ENCODE data around the gene CREG2.

- TF ChIP-seq EZH2phosphoT487 (IDR thresholded peaks at IDR 0.05; ENCODE audit: insufficient read depth, low read depth) (no peak), EZH2 (IDR thresholded peaks at IDR 0.05; ENCODE audit: insufficient read depth, poor library complexity, severe bottlenecking) (no peak)
Measured at GRCh38 chr2:101340141-101340551, 47.2 kb downstream of the CREG2 start.

Measured in GM23248 (cell line).